ENCODE measurements around the gene RPS6KL1. TPM values are rescaled to one million over a fixed set of nuclear protein-coding genes. Genes with fewer than 3 reads are reported as not detected.

RPS6KL1 gene
- total RNA-seq, 1 experiment from 2014 or later: 16.4 TPM

GRCh38 chr14:74897642-74898041 lies 25.4 kb downstream of the RPS6KL1 start:
- peaks cover 36% of the 10 kb centered on the region for H3K36me3 Mint-ChIP-seq (ENCODE audit: insufficient read depth, unreplicated experiment)

DNA sequence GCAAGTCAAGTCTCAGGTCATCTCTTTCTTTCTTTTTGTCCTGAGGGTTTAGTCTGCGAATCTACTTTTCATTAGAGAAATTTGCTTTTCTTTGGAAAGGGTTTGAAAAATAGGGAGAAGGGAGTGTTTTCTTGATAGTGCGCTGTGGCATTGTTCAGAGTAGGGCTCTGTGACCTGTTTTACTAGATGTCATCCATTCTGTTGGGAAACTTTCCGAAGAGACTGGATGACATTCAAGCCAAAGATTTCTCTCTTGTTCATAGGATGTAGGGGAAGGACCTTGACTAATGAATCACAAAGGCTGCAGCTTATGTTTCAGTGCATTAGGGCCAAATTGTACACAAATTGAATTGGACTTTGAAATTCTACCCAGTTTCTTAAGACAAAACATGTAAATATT lies 26.7 kb downstream of the RPS6KL1 start:
- DNase-seq: no peak
- CTCF ChIA-PET: no interaction called here
- no peaks in the 10 kb centered on the region for H3K9me3 Mint-ChIP-seq (ENCODE audit: low read depth, unreplicated experiment)
- no peak overlapping the region for H3K27ac Mint-ChIP-seq (ENCODE audit: unreplicated experiment)
- H3K36me3 Mint-ChIP-seq (ENCODE audit: insufficient read depth, unreplicated experiment): peaks cover 37% of the 10 kb centered on the region
- no peak for TF ChIP-seq CTCF (IDR thresholded peaks at IDR 0.05; ENCODE audit: unreplicated experiment)
- H3K4me3 Mint-ChIP-seq (ENCODE audit: low read depth, unreplicated experiment): no peak overlapping the region
- H3K27me3 Mint-ChIP-seq (ENCODE audit: unreplicated experiment): no peaks in the 10 kb centered on the region
- BruUV-seq (replicated peaks): no TSS peak
- intact Hi-C loops (cut with micrococcal nuclease; ENCODE audit: unreplicated experiment): no loop called here
- H3K4me1 Mint-ChIP-seq (ENCODE audit: low read depth, unreplicated experiment): no peaks in the 10 kb centered on the region

More at GRCh38 chr14:74897642-74898041, 25.4 kb downstream of the RPS6KL1 start:
- no peak overlapping the region for H3K27ac Mint-ChIP-seq (ENCODE audit: unreplicated experiment)
- DNase-seq: no peak
- H3K27me3 Mint-ChIP-seq (ENCODE audit: unreplicated experiment): no peaks in the 10 kb centered on the region
- no TSS peak for BruUV-seq (replicated peaks)
- no peaks in the 10 kb centered on the region for H3K4me1 Mint-ChIP-seq (ENCODE audit: low read depth, unreplicated experiment)
- no peaks in the 10 kb centered on the region for H3K9me3 Mint-ChIP-seq (ENCODE audit: low read depth, unreplicated experiment)
- no peak overlapping the region for H3K4me3 Mint-ChIP-seq (ENCODE audit: low read depth, unreplicated experiment)
- TF ChIP-seq CTCF (IDR thresholded peaks at IDR 0.05; ENCODE audit: unreplicated experiment): no peak
- CTCF ChIA-PET: interaction anchor here (0.6 kb wide), 1 partner anchor 19 kb away, joined by 3 read pairs; no protein-coding TSS in a partner anchor
- intact Hi-C loops (cut with micrococcal nuclease; ENCODE audit: unreplicated experiment): no loop called here

DNA sequence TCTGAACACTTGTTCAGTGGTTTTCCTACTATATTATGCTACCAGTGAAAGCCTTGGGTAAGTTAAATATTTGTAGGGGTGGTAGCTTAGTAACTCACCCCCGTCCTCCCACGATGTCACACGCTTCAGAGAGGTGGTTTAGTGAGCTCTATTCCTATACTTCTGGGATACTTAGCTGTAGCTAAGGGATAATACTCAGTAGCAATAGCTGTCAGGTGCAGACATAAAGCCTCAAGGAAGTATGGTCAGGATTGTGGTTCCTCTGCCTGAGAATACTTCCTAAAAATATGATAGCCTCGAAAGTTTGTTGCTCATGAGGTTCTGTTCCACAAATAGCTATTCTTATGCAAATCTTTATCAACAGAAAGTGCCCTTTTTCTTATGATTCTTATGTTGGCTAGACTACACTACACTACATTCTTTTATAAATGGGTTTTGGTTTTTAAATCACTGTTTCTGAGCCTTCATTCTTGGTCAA lies 29.4 kb downstream of the RPS6KL1 start:
- peaks cover 3% of the 10 kb centered on the region for H3K4me1 Mint-ChIP-seq (ENCODE audit: low read depth, unreplicated experiment)
- no peak for DNase-seq
- no peak overlapping the region for H3K27ac Mint-ChIP-seq (ENCODE audit: unreplicated experiment)
- no peak overlapping the region for H3K4me3 Mint-ChIP-seq (ENCODE audit: low read depth, unreplicated experiment)
- CTCF ChIA-PET: interaction anchor here (0.6 to 1.3 kb wide), 3 partner anchors 12 to 78 kb away, joined by 3 to 10 read pairs (median 3); no protein-coding TSS in a partner anchor
- peaks cover 33% of the 10 kb centered on the region for H3K36me3 Mint-ChIP-seq (ENCODE audit: insufficient read depth, unreplicated experiment)
- TF ChIP-seq CTCF (IDR thresholded peaks at IDR 0.05; ENCODE audit: unreplicated experiment): no peak
- intact Hi-C loops (cut with micrococcal nuclease; ENCODE audit: unreplicated experiment): no loop called here
- no peaks in the 10 kb centered on the region for H3K27me3 Mint-ChIP-seq (ENCODE audit: unreplicated experiment)
- BruUV-seq (replicated peaks): no TSS peak
- H3K9me3 Mint-ChIP-seq (ENCODE audit: low read depth, unreplicated experiment): no peaks in the 10 kb centered on the region

DNA sequence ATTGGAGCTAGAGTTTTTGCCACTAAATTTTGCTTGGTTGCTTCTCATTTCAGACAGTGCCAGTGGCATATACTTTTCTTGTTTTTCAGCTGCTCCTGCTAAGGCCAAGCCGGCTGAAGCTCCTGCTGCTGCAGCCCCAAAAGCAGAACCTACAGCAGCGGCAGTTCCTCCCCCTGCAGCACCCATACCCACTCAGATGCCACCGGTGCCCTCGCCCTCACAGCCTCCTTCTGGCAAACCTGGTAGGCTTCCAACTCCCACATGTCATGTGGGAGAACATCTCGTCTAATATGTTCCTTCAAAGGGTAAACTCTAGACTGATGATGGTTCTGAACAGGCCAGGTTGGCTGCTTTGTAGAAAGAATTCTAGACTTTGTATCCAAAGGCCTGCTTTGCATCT lies 30.3 kb downstream of the RPS6KL1 start:
- Mint-ChIP-seq H3K36me3 (ENCODE audit: insufficient read depth, unreplicated experiment) (peaks cover 40% of the 10 kb centered on the region), H3K4me3 (ENCODE audit: low read depth, unreplicated experiment) (no peak overlapping the region), H3K27ac (ENCODE audit: unreplicated experiment) (no peak overlapping the region), H3K27me3 (ENCODE audit: unreplicated experiment) (no peaks in the 10 kb centered on the region), H3K9me3 (ENCODE audit: low read depth, unreplicated experiment) (no peaks in the 10 kb centered on the region), H3K4me1 (ENCODE audit: low read depth, unreplicated experiment) (peaks cover 12% of the 10 kb centered on the region)
- BruUV-seq (replicated peaks): no TSS peak
- no peak for TF ChIP-seq CTCF (IDR thresholded peaks at IDR 0.05; ENCODE audit: unreplicated experiment)
- DNase-seq: no peak
- intact Hi-C loops (cut with micrococcal nuclease; ENCODE audit: unreplicated experiment): no loop called here
- CTCF ChIA-PET: interaction anchor here (1.3 kb wide), 1 partner anchor 32 kb away, joined by 3 read pairs; no protein-coding TSS in a partner anchor

Data from Calu3 (cell line).